Superior temporal gyrus (tissue), 1 donor: Measurements from ENCODE around the gene FRG2.
"Not testable (repeated sequence)": the region's sequence is repeated elsewhere in the genome, so short reads cannot be mapped to it uniquely, and the experiment has no call there.

Experiments
- DNase-seq: peaks from one replicate; pipeline ENCODE4 v3.0.0-alpha.2; 2016; ENCODE audit errors: extremely low spot score

Gene FRG2

GRCh38 chr4:190016369-190017289 lies 10.4 kb downstream of the FRG2 start:
- no peak for DNase-seq

DNA sequence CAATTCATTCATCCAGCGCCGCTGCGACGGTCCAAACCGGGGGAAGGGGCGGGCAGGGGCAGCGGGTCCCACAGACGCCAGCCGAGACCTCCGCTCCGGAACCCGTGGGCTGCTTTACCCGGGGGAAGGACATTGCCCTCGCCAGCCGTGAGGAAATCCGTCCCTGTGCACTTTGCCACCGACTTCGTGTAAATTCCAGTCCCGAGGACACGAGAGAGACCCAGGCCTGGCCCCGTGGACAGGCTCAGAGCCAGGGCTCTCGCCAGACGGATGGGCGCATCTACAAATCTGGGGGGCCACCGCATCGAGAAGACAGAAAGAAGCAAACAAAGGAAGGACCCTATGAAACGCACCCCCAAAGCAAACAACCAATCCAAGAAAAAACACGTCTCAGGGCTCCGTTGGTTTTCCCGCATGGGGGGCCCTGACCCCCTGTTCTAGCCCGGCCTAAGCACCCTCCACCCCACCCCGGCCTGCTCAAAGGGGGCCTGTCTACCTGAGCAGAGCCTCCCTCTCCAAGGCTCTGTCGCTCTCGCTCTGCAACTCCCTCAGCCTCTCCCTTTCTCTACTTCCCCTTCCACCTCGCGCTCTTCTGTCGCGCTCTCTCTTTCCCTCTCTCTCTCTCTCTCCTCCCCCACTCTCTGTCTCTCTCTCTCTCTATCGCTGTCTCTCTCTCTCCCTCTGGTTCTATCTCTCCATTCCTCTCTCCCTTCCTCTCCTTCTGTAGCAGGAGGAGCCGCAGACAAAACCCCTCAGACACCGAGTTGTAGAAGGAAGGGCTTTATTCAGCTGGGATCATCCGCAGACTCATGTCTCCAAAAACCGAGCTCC lies 11.3 kb downstream of the FRG2 start:
- DNase-seq, result no peak

- no peak for DNase-seq
Measured at GRCh38 chr4:190014771-190015537, 12.1 kb downstream of the FRG2 start.

DNA sequence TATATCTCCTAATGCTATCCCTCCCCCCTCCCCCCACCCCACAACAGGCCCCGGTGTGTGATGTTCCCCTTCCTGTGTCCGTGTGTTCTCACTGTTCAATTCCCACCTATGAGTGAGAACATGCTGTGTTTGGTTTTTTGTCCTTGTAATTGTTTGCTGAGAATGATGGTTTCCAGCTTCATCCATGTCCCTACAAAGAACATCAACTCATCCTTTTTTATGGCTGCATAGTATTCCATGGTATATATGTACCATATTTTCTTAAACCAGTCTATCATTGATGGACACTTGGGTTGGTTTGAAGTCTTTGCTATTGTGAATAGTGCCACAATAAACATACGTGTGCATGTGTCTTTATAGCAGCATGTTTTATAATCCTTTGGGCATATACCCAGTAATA lies 37.1 kb downstream of the FRG2 start:
- DNase-seq, result not testable (repeated sequence)

DNA sequence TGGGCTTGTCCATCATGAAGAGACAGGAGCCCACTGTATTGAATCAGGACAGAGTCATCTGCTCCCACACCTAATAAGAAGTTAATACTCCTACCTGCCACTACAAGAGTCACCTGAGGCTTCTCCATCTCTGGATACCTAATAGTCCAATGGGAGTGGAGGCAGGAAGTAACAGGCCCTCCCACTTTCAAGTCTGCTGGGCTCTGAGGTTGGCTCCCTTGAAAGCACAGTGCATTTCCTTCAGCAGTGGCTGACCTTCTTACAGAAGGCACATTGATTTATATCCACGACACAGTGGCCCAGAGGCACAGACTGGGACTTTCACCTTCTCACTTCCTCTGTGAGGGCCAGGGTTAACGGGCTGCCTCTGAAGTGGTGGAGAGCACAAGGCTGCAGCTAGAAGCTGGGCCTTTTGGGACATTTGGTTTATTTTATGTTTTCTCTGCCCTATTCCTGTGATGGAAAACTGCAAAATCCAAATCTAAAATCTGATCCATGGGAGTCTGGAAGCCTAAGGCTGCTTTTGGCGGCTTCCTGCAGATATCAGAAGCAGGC lies 38.1 kb downstream of the FRG2 start:
- no peak for DNase-seq

- DNase-seq, result not testable (repeated sequence)
Measured at GRCh38 chr4:189985651-189986243, 41.3 kb downstream of the FRG2 start.

DNA sequence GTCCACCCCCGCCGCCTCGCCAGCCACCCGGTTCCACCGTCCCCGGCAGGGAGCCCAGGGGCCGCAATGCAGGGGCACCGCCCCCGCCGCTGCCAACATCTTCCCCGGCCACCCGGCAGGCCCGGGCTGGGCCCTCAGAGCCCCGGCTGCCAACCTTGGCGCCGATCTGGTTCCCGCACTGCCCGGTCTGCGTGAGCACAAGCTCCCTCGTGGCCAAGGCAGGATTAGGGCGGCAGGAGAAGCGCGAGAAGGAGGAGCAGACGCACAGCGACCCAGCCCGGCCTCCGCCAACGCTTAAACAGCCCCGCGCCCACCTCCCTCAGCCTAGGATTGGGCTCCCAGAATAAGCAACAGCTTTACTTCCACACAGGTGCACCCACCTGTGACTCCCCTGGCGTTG lies 42.4 kb downstream of the FRG2 start:
- DNase-seq, result not testable (repeated sequence)

- DNase-seq, result not testable (repeated sequence)
Measured at GRCh38 chr4:189983916-189984526, 43.0 kb downstream of the FRG2 start.

DNA sequence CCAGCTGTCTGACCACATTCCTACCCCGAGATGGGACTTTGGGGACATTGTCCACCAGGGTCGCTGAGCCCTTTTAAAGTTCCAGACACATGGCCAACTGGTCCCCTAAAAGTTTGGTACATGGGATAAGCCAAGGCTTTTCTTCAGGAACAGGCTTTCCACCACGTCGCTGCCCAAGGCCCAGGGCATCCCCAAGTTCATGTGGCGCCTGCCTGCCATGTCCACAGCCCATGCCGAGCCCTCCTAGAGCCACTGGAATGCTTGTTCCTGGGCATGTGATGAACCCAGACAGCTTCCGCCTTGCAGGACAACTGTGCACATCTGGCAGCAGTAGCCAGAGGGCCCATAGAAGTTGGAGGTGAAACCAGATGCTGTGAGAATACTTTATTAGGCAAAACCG lies 45.1 kb downstream of the FRG2 start:
- DNase-seq, result no peak

GRCh38 chr4:189980292-189980691 lies 46.8 kb downstream of the FRG2 start:
- DNase-seq, result not testable (repeated sequence)

- DNase-seq, result no peak
Measured at GRCh38 chr4:189979196-189980047, 47.6 kb downstream of the FRG2 start.
